ENCODE measurements around the gene CALN1. TPM values are rescaled to one million over a fixed set of nuclear protein-coding genes. Genes with fewer than 3 reads are reported as not detected.
"Not testable (repeated sequence)": the region's sequence is repeated elsewhere in the genome, so short reads cannot be mapped to it uniquely, and the experiment has no call there.

Gene CALN1
- total and polyA plus RNA-seq, 4 donors = 0.02 to 0.91 (median 0.03) TPM

DNA sequence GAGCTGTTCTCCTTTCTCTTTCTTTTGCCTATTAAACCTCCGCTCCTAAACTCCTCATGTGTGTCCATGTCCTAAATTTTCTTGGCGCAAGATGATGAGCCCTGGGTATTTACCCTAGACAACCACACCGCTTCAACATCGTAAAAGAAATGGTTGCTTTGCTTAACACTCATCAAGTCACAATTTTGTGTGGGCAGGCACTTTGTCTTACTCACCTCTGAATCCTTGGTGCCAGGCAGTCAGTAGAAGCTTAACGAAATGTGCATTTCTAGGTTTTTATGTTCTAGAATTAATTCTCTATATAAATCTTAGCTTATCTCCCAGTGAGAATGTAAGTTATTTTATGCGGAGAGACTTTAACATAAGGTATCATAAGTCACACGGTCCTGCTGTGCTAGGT is 478.7 kb downstream of the CALN1 start:
- TF ChIP-seq, protein P1, sequence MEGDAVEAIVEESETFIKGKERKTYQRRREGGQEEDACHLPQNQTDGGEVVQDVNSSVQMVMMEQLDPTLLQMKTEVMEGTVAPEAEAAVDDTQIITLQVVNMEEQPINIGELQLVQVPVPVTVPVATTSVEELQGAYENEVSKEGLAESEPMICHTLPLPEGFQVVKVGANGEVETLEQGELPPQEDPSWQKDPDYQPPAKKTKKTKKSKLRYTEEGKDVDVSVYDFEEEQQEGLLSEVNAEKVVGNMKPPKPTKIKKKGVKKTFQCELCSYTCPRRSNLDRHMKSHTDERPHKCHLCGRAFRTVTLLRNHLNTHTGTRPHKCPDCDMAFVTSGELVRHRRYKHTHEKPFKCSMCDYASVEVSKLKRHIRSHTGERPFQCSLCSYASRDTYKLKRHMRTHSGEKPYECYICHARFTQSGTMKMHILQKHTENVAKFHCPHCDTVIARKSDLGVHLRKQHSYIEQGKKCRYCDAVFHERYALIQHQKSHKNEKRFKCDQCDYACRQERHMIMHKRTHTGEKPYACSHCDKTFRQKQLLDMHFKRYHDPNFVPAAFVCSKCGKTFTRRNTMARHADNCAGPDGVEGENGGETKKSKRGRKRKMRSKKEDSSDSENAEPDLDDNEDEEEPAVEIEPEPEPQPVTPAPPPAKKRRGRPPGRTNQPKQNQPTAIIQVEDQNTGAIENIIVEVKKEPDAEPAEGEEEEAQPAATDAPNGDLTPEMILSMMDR (IDR thresholded peaks at IDR 0.05; ENCODE audit: control extremely low read depth, extremely low read depth) = no peak
- WGBS, 2 donors = 89 to 95% methylated on average over 7 of the region's 7 CpGs
- H3K27me3 ChIP-seq (ENCODE audit: control insufficient read depth in 3 of 3, insufficient read depth in 3 of 3, low read length in 2 of 3) = no peaks in the 10 kb centered on the region
- no peak overlapping the region for H3K27ac ChIP-seq (ENCODE audit: low read depth in 1 of 2, low read length in 1 of 2)
- H3K36me3 ChIP-seq (ENCODE audit: control insufficient read depth in 4 of 4, insufficient read depth in 4 of 4, low read length in 4 of 4) = no peaks in the 10 kb centered on the region
- peaks cover 0 to 11% (median 0%) of the 10 kb centered on the region in 4 donors for H3K9me3 ChIP-seq (ENCODE audit: control insufficient read depth in 4 of 4, insufficient read depth in 3 of 4, low read length in 3 of 4)
- no peak for ATAC-seq (ENCODE audit: insufficient read depth, low FRiP score)
- no peak overlapping the region for H3K9ac ChIP-seq (ENCODE audit: insufficient read depth in 1 of 2, low read length in 2 of 2)
- H3K4me3 ChIP-seq = no peak overlapping the region
- no peaks in the 10 kb centered on the region for H3K4me1 ChIP-seq (ENCODE audit: control insufficient read depth in 5 of 5, insufficient read depth in 5 of 5, low read length in 5 of 5)
- no peak for DNase-seq

DNA sequence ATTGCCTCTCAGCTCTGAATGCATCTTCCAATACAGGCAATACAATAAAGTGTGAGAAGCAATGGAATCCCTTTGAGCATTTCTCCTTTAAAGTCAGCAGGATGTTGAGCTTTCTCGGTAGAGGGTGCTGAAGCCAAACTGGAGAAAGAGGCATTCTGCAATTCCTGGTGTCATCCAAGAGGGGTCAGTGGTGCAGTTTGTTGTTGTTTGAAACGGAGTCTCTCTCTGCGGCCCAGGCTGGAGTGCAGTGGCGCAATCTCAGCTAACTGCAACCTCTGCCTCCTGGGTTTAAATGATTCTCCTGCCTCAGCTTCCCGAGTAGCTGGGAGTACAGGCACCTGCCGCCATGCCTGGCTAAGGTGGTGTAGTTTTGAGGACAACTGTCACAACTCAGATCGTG is 486.5 kb downstream of the CALN1 start:
- 69 to 70% methylated on average over 7 of the region's 7 CpGs for WGBS, 2 donors
- no peaks in the 10 kb centered on the region for H3K4me1 ChIP-seq (ENCODE audit: control insufficient read depth in 5 of 5, insufficient read depth in 5 of 5, low read length in 5 of 5)
- H3K27me3 ChIP-seq (ENCODE audit: control insufficient read depth in 3 of 3, insufficient read depth in 3 of 3, low read length in 2 of 3) = no peaks in the 10 kb centered on the region
- ATAC-seq (ENCODE audit: insufficient read depth, low FRiP score) = no peak
- TF ChIP-seq, protein P1 (IDR thresholded peaks at IDR 0.05; ENCODE audit: control extremely low read depth, extremely low read depth) = no peak
- no peaks in the 10 kb centered on the region for H3K36me3 ChIP-seq (ENCODE audit: control insufficient read depth in 4 of 4, insufficient read depth in 4 of 4, low read length in 4 of 4)
- H3K27ac ChIP-seq (ENCODE audit: low read depth in 1 of 2, low read length in 1 of 2) = no peak overlapping the region
- H3K9me3 ChIP-seq (ENCODE audit: control insufficient read depth in 4 of 4, insufficient read depth in 3 of 4, low read length in 3 of 4) = peaks cover 0 to 15% (median 8%) of the 10 kb centered on the region in 4 donors
- DNase-seq = no peak
- H3K4me3 ChIP-seq = no peak overlapping the region
- no peak overlapping the region for H3K9ac ChIP-seq (ENCODE audit: insufficient read depth in 1 of 2, low read length in 2 of 2)

DNA sequence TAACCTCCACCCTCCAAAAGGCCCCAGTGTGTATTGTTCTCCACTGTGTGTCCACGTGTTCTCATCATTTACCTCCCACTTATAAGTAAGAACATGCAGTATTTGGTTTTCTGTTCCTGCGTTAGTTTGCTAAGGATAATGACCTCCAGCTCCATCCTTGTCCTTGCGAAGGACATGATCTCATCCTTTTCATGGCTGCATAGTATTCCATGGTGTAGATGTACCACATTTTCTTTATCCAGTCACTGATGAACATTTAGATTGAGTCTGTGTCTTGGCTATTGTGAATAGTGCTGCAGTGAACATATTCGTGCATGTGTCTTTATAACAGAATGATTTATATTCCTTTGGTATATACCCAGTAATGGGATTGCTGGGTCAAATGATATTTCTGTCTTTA is 497.9 kb downstream of the CALN1 start:
- H3K27me3 ChIP-seq (ENCODE audit: control insufficient read depth in 3 of 3, insufficient read depth in 3 of 3, low read length in 2 of 3); H3K36me3 ChIP-seq (ENCODE audit: control insufficient read depth in 4 of 4, insufficient read depth in 4 of 4, low read length in 4 of 4); H3K4me1 ChIP-seq (ENCODE audit: control insufficient read depth in 5 of 5, insufficient read depth in 5 of 5, low read length in 5 of 5); ATAC-seq (ENCODE audit: insufficient read depth, low FRiP score); H3K27ac ChIP-seq (ENCODE audit: low read depth in 1 of 2, low read length in 1 of 2); DNase-seq; H3K9ac ChIP-seq (ENCODE audit: insufficient read depth in 1 of 2, low read length in 2 of 2); H3K9me3 ChIP-seq (ENCODE audit: control insufficient read depth in 4 of 4, insufficient read depth in 3 of 4, low read length in 3 of 4); H3K4me3 ChIP-seq: not testable (repeated sequence)
- WGBS, 2 donors = 93% methylated on average over 4 of the region's 4 CpGs

DNA sequence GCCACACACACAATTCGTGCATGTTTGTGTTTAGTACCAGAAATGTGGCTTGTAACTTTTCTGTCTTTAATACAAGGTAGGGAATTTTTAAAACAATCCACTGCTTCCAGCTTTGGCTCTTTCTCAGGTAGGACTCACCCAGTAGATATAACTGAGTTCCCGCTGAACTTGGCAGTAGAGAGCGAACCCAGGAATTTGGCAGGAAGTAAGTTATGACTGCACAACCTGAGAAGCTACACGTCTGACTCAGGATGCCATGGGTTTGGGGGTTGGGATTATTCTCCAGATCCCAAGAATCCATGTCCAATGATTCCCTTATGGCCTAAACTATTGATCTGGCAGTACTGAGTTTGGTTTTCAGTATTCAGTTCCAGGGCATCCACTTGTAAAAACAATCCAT is 499.7 kb downstream of the CALN1 start:
- DNase-seq = no peak
- H3K4me3 ChIP-seq = no peak overlapping the region
- H3K27ac ChIP-seq (ENCODE audit: low read depth in 1 of 2, low read length in 1 of 2) = no peak overlapping the region
- peaks cover 0 to 6% (median 0%) of the 10 kb centered on the region in 4 donors for H3K9me3 ChIP-seq (ENCODE audit: control insufficient read depth in 4 of 4, insufficient read depth in 3 of 4, low read length in 3 of 4)
- H3K4me1 ChIP-seq (ENCODE audit: control insufficient read depth in 5 of 5, insufficient read depth in 5 of 5, low read length in 5 of 5) = no peaks in the 10 kb centered on the region
- H3K27me3 ChIP-seq (ENCODE audit: control insufficient read depth in 3 of 3, insufficient read depth in 3 of 3, low read length in 2 of 3) = no peaks in the 10 kb centered on the region
- H3K36me3 ChIP-seq (ENCODE audit: control insufficient read depth in 4 of 4, insufficient read depth in 4 of 4, low read length in 4 of 4) = no peaks in the 10 kb centered on the region
- TF ChIP-seq, protein P1 (IDR thresholded peaks at IDR 0.05; ENCODE audit: control extremely low read depth, extremely low read depth) = no peak
- WGBS, 2 donors = 61 to 69% methylated on average over 4 of the region's 4 CpGs
- no peak for ATAC-seq (ENCODE audit: insufficient read depth, low FRiP score)
- no peak overlapping the region for H3K9ac ChIP-seq (ENCODE audit: insufficient read depth in 1 of 2, low read length in 2 of 2)
